ENCODE data around the gene ZDHHC14.

- TF ChIP-seq POLR2A (IDR thresholded peaks at IDR 0.05; ENCODE audit: low read length), result no peak
- no peak for TF ChIP-seq GATA1 (IDR thresholded peaks at IDR 0.05; ENCODE audit: low read depth, low read length)
These were observed 340.8 kb downstream of the ZDHHC14 start for GRCh38 chr6:157721830-157722229.
